ENCODE results near the gene RTP3. TPM values are rescaled to one million over a fixed set of nuclear protein-coding genes. Genes with fewer than 3 reads are reported as not detected.
A peak's percentile ranks its signal among the peaks of the same experiment; 100 is the strongest.

RTP3 gene
- polyA plus RNA-seq, 1 donor = not detected

DNA sequence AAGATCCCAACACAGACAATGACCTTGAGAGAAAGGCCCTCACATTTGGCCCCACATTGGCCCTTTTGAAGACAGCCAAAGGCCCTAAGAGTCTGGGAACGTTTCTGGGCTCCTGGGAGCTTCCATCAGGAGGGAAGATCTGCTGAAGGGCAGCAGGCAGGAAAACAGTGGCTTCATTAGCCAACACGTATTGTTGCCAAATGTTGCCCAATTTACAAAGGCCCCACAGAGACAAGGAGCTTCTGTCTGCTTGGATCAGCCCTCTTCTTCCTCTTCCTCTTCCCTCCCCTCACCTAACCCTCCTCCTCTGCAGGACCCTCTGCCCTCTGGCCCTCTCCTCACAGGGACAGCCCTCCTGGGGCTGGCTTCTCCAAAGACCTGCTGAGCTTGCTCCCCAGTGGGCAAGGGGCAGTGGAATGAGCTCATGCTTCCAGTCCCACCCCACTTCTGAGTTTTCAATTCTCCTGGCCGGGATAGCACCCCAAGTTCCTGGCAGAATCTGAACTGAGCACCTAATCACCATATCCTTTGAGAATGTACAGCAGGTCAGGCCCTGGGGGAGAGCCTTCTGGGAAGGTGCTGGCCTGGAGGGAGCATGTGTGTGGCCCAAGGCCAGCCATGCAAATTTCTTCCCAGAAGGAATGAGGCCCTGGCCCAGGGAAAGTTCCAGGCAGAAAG, 28.0 kb upstream of the RTP3 start:
- no peak for DNase-seq

DNA sequence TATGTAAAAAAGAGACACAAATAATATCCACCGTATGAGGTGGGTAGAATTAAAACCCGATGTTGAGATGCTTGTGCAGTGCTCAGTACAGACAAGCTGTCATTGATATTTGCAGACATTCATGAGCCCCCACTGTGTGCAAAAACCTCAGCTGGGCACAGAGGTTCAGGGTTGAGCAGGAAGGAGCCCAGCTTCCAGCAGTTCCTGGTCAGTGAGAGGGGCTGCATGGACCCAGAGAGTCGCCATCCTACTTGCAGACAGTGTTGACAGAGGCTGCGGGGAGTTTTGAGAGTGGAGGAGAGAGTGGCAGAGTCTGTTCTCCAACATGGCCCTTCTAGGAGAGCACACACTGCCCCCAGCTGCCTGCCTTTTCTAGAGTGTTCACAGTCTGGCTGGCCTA, 26.9 kb upstream of the RTP3 start:
- DNase-seq = no peak

DNA sequence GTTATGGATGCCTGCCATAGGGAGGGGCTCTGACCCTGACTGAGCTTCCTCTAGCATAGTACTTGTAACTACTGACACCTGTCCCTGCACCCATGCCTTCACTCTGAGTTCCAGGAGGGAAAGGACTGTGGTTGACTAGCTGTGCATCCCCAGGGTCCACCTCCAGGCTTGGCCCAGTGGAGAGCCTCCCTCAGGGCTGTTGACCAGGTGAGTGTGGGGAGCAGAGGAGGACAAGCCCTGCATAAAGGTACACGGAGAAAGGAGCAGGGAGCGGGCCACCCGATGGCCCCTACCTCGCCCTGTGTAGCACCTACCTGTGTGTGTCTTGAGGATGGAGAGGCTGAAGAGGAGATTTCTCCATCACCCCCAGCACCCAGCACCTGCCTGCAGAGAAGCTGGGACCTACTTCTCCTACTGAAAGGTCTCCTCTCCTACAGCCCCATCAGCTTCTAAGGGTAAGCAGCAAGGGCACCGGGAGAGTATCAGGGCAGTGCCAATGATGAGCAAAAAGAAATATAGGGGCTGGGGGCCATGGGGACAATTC, 26.3 kb upstream of the RTP3 start:
- no peak for DNase-seq

DNA sequence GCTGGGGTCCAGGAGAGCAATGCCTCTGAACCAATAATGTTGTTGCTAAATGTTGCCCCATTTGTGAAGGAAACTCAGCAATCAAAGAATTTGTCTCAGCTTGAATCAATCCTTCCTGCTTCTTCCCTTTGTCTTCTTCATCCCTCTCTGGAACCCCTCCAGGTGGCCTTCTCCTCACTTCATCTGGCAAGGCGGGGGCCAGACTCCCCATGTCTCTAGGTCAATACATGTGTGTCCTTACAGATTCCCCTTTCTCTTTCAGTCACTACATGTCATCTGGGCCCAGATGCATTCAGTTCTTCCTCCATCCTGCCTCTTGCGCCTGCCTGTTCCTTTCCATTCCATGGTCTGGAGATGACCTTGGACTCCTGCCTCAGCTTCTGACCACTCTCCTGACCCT, 25.0 kb upstream of the RTP3 start:
- DNase-seq = no peak

DNA sequence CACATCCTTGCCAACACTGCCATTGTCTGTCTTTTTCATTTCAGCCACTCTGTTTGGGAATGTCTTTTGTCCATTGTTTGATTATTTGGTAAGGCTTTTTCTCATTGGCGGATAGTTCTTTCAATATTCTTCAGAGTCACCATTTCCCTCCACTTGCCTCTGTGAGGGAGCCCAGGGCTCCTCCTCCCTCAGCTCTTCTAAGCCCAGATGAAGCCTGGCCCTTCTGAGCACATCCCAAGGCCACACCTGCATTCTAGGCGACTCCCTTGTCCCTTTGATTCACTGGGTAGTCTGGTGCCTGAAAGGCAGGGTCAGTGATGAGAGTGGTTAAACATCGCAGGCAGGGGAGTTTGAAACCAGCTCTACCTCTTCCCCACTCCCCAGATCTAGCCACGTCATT, 20.6 kb upstream of the RTP3 start:
- no peak for DNase-seq

DNA sequence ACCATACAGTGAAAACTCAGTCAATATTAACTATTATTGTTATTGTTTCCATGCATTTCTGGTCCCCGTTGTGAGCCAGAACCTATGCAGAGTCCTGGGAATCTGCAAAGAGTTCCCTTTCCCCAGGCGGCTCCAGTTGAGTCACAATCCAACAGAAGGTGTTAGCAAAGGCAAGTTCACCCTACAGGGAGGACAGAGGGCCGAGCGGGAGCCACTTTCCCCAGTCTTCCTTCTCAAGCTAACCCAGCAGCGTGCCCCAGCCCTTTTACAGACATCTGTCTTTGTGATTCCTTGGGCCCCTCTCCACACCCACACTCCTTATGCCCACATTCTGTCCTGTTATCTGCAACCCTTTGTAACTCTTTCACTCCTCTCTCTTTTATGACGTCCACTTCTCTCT, 20.0 kb upstream of the RTP3 start:
- DNase-seq = no peak

DNA sequence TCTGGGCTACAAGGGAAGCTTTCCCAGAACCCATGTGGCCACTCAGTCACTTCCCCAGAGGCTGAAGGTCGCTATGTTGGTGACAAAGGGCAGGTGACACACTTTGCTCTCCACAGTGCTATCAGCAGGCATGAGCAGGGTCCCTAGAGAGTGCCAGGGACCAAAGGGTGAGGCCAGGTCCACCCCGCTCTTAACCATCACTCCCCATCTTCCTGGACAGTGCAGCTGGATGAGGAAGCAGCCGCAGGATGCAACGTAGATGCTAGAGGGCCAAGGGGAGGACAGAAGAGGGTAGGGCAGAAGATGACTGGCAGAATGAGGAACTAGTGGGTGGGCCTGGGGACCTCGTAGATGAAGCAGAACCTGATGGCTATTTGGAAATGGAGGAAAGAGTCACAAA, 19.4 kb upstream of the RTP3 start:
- no peak for DNase-seq

DNA sequence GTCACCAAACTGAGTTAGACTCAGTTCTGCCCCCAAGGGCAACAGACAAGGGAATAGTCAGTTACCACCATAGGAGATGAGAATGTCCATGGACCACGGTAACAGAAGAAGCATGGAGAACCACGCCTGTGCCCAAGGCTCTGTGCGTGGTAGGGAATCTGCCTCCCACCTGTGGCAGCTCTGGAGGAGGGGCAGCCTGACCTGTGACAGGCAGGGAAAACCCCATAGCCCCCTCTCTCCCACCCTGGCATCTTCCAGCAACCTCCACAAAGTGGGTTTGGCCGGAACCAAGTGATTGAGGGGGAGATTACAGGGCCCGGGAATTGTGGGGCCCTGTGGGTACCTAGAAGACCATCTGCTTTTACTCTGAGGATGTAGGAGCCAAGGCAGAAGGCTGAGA, 18.8 kb upstream of the RTP3 start:
- no peak for DNase-seq

DNA sequence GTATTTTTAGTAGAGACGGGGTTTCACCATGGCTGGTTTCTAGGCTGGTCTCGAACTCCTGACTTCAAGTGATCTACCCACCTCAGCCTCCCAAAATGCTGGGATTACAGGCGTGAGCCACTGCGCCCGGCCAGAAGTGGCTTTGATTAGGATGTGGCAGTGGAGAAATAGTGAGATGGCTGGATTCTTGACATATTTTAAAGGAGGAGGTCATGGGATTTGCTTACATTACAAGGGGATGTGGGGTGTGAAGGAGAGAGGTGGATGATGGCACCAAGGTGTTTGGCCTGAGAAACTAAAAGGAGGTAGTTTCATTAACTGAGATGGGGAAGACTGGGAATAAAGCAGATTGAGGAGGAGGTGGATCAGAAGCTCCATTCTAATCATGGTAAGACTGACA, 18.1 kb upstream of the RTP3 start:
- no peak for DNase-seq

DNA sequence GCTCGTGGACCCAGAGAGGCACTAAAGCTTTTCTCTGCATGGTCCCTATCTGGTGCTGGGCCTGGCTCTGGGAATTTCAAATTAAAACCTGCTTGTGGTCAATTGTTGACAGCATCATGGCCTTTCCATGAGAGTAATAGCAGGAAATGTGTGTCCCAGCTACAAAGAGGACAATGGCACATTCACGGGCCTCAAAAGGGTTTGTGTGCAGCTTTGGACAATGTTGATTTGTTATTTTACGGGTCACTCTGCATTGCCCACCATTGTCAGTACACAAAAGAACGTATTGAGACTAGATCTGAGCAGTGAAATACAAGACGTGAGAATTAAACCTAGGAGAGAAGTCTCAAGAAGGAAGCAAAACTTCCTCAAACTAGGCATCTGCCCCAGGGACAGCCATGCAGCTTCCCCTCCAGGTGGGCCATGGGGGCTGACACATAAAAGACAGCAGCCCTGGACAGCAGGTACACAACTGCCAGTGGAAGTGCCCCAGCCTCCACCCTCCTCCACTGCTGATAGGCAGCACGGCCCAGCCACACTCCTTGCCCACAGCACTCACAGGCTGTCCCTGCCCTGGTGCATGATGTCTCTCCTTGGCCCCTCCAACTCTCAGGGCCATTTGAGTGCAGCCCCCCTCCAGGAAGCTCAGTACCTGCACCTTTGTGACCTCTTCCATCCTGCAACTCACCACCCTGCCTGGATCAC, 17.1 kb upstream of the RTP3 start:
- DNase-seq = no peak

DNA sequence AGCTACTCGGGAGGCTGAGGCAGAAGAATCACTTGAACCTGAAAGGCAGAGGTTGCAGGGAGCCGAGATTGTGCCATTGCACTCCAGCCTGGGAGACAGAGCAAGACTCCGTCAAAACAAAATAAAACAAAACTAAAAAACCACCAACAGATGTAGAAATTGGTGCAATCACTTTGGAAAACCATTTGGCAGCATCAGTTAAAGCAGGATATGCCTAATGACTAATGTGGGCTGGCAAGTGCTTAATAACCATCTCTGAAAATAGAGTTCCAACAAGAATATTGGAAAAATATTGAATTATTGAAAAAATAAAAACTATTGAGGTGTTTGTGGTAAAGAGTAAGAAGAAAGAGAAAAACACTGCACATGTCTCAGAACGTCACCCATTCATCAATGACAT, 16.1 kb upstream of the RTP3 start:
- DNase-seq = no peak

DNA sequence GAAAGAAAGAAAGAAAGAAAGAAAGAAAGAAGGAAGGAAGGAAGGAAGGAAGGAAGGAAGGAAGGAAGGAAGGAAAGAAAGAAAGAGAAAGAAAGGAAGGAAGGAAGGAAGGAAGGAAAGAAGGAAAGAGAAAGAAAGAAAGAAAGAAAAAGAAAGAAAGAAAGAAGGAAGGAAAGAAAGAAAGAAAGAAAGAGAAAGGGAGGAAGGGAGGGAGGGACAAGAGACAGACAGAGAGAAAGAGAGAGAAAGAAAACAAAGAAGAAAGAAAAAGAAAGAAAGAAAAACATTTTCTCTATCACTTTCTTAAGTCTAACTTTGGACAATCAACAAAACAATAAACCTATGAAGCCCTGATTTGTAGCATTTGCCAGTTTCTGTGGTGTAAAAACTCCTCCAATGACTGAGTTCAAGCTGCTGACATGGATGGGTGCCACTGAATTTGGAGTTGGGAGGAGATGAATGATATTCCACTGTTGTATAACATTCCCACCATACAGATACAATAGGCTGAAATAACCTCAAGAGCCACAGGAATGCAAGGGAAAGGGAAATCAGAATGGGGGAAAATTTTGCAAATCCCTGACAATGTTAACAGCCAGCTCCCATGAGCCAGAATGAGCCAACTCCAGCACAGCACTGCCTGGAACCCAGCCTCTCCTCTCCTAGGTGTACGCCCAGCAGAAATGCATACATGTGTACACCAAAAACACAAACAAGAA, 15.0 kb upstream of the RTP3 start:
- DNase-seq = no peak

DNA sequence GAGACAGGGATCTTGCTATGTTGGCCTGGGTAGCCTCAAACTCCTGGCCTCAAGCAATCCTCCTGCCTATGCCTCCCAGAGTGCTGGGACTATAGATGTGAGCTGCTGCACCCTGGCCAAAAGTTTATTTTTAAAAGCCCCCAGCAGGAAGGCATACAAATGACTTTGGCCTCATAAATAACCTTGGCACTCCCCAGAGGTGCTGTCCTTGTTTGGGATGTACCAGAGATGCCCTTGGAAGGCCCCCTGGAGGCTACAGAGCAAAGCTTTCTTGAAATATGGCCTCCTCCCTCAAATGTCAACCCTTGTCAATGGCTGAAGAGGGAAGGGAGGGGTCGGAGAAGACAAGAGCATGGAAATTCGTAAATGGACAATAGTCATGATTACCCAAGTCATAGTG, 14.0 kb upstream of the RTP3 start:
- DNase-seq = no peak

DNA sequence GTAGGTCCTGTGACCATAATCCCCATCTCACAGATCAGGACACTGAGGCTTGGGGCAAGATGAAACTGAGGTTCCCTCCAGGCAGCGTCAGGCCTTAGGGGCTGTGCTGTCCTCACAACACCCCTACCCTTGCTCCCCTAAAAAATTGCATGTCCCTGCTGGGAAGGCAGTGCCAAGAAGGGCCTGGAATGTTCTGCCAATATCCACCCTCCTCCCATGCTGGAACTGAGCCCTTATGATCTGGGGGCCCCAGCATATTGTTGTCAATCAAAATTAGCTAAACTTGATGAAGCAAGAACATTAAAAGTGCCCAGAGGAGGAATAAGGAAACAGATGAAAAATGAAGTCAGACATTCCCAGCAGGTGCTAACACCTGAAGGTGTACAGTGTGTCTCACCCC, 13.4 kb upstream of the RTP3 start:
- no peak for DNase-seq

DNA sequence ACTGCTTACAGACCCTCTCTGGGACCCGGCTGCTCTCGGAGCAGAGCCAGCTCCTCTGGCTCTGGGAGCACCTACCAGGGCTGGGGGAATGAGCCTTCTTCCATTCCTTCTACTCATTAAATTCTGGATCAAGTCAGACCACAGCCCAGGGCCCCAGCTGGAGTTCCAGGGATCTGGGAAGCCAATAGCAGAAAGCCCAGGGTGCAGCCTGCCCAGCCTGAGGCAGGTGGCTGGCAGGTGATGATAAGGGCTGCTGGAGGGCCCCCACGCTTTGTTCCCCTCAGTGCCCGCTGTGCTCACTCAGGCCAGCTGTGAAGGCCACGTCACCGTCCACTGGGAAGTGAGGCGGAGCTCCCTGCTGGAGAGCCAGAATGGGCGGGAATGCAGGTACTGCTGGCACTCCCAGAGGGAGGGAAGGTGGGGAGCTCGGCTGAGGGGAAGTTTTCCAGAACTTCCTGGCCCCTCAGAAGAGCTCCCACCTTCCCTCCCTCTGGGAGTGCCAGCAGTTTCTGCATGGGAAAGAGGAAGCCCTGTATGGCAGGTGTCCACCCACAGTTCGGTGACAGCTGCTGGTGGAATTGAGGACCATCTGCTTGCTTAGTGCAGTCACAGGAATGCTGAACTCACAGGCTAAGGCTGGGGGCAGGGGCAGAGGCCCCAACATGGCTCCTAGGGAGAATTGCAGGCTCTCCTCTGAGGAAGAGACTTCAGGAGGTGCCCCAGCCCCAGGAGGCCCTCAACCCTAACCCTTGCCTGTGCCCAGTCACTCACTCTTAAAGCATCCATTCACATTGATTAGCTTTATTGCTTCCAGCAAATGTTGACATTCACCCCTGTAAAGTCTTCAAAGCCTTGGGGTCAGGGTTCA, 12.6 kb upstream of the RTP3 start:
- peak; percentile 41 for DNase-seq

DNA sequence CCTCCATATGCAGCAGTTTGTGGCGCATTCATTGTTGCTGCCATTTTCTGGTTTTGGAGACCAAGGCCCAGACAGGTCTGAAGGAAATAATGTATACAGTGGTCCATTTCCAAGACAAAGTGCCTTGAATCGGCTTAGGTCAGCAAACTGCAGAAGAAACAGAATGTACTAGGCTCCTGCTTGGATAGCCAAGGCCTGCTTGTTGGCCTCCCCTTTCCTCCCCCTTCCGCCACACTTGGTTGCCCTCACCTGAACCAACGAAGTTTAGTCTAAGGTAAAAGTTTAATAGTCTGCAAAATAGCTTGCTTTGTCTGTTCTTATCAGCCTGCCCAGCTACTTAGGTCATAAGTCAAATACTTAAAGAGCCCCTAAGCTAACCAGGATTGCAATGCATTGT, 12.0 kb upstream of the RTP3 start:
- no peak for DNase-seq

DNA sequence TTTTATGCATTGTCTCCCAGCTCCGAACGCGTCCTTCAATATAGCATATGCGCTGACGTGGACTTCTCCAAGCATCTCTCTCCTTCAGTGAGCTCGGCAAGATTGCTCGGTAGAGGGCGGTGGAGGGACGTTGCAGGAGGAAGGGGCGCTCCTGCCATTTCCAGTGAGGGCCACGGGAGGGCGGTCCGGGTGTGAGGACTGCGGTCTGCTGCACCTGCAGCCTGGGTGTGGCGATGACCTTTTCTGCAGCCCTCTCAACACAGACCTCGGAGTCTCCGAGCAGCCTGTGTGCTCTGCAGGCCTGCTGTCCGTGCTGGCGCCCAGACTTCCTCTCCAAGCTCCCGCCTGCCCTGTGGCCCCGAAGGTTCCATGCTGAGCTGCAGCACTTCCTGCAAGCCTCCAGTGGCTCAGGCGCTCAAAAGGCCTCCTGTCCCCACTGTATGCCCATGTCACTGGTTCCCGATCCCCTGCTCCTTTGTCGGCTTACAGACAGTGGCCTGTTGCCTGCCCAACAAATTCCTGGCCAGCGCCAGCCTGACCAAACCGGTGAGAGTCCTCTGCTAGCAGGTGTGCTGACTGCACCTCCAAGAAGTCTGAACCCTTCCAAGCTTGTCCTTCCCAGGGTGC, 8.9 kb upstream of the RTP3 start:
- DNase-seq = peak; percentile 89

DNA sequence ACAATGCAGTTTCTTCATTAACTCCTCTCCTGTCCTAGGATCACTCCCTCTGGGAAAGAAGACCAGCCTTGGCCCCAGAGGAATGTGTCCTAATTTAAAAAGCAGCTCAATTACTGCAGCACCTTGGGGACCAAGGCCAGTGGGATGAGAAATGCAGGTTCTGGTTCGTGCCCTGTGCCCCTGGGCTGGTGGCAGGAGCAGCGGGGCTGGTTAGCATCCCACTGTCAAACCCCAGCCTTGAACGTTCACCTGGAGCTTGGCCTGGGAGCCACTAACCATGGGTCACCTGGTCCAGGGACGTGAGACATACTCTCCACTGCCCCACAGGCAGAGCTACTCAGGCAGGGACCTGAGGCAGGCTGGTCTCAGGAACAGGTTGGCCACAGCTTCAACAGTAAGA, 8.4 kb upstream of the RTP3 start:
- no peak for DNase-seq

DNA sequence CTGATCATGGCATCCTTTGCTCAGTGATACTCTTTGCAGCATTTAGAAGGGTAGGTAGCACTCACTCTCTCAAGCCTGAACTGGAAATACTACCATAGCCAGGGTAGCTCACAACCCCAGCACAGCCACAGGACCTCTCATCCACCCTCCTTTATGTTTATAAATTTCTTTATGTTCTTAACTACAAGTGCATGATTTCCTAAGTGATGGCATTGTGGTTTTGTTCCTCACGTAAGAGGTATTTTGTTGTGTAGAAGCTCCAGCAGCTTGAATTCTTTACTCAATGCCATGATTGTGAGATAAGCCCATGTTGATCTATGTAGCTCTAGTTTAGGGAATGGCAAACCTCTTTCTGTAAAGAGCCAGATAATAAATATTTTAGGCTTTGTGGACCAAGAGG, 7.9 kb upstream of the RTP3 start:
- no peak for DNase-seq

DNA sequence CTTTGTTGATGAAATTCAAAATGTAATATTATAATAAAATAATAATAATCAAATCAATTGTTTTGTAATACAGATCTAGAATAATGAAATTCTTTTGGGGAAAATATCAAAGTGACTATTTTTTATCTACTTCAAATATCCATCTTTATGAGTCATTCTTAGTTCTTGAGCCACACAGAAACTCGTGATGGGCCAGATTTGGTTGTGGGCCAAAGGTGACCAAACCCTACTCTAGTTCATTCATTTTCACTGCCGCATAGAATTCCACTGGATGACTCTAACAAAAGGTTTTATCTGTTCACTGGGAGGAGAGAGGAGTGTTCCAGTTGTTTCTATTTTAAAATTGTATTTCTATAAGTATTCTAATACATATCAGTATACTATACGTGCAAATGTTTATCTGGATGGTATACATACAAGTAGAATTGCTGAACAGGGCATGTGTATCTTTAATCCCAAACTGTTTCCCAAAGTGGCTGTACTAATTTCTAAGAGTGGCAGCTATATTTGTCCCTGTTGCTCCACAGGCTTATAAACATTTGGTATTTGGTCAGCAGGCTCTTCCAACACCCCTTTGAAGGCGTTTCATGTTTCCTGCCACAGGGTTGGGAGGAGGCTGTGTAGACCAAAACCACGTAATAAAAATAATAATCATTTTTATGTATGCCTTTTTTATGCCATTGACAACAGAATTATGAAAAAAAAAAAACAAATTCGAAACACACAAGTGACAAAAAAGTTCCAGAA, 7.3 kb upstream of the RTP3 start:
- DNase-seq = no peak

Measured in left kidney (tissue), 2 donors.